Measurements from ENCODE around the gene C14orf132. TPM values are rescaled to one million over a fixed set of nuclear protein-coding genes. Genes with fewer than 3 reads are reported as not detected.
A peak's percentile ranks its signal among the peaks of the same experiment; 100 is the strongest.

The C14orf132 gene
- total RNA-seq, 2 donors from 2014 or later: 23.0 to 37.5 TPM

GRCh38 chr14:96098999-96099335 lies 59.8 kb downstream of the C14orf132 start:
- TF ChIP-seq CTCF (IDR thresholded peaks at IDR 0.05): no peak
- ATAC-seq (ENCODE audit: insufficient number of reproducible peaks, low FRiP score, low read depth): no peak
- H3K4me3 ChIP-seq: no peak overlapping the region
- no peaks in the 10 kb centered on the region for H3K9me3 ChIP-seq
- no peaks in the 10 kb centered on the region for H3K36me3 ChIP-seq
- DNase-seq (ENCODE audit: low spot score): no peak
- no peaks in the 10 kb centered on the region for H3K27me3 ChIP-seq (replicated peaks; ENCODE audit: insufficient read depth)
- no peaks in the 10 kb centered on the region for H3K4me1 ChIP-seq (ENCODE audit: control insufficient read depth in 1 of 2, low read depth in 2 of 2)
- no peak overlapping the region for H3K27ac ChIP-seq

DNA sequence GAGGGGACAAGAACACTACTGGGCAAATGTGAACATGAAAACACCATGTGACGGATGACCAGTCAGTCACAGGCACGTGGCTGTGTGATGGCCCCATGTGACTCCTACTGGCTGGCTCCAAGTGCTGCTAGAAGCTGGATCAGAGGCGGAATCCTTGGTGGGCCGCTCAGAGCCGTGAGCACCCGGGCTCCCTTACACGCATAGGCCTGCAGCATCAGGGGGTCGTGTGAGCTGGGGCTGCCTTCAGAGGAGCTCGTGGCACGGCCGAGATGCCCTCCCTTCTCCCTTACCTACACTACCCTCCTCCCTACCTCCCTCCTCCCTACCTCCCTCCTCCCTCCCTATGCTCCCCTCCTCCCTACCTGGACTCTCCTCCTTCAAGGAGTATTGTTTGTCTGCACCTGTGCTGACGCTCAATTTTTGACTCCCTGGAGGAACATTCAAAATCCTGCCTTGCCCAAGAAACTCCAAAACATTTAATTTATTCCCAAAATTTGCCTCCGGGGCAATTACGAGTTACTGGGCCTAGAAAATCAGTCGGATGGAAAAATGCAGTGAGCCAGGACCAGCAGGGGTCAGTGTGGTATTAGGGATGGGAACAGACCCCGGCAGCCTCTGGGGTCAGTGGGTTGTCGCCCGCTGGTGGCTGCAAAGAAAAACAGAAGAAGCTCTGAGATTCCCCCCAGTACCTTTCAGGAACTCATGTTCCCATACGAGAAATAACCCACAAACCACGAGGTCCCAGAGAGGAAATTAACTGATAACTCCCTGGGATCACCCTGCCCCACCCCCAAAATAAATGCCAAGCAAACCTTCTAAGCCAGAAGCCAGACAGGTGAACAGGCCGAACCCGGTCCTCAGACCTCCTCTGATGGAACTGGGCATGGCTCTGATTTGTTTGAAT lies 61.3 kb downstream of the C14orf132 start:
- H3K27ac ChIP-seq: no peak overlapping the region
- H3K36me3 ChIP-seq: no peaks in the 10 kb centered on the region
- H3K4me1 ChIP-seq (ENCODE audit: control insufficient read depth in 1 of 2, low read depth in 2 of 2): no peaks in the 10 kb centered on the region
- DNase-seq (ENCODE audit: low spot score) (no peak), ATAC-seq (ENCODE audit: insufficient number of reproducible peaks, low FRiP score, low read depth) (no peak)
- no peaks in the 10 kb centered on the region for H3K27me3 ChIP-seq (replicated peaks; ENCODE audit: insufficient read depth)
- H3K4me3 ChIP-seq: no peak overlapping the region
- no peaks in the 10 kb centered on the region for H3K9me3 ChIP-seq
- peak; percentile 63 for TF ChIP-seq CTCF (IDR thresholded peaks at IDR 0.05)

DNA sequence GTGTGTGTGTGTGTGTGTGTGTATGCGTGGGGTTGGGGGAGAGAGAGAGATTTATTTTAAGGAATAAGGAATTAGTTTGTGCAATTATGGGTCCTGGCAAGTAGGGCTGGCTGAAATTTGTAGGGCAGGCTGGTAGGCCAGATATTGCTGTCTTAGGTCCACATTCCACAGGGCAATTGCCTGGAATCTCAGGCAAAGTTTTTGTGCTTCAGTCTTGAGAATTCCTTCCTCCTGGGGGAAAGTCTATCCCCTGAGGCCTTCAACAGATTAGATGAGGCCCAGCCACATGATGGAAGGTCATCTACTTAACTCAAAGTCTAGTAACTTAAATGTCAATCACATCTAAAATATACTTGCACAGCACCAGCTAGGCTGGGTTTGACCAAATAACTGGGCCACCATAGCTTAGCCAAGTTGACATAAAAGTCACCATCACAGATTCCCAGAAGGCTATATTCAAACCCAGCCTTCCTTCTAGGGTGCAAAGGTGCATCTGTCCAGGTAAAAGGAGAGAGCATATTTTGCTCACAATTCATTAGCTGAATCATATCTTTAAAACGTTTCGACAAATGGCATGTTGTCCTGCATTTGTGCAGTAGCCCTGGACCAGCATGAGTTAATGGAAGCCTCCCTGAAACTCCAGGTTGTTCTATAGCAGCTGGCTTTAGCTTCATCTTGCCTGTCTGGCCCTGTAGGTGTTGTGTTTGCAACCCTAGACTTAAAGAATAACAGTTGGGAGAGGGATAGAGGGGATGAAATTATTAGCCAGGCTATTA lies 63.1 kb downstream of the C14orf132 start:
- Histone ChIP-seq H3K4me1 (ENCODE audit: control insufficient read depth in 1 of 2, low read depth in 2 of 2) (no peaks in the 10 kb centered on the region), H3K27me3 (replicated peaks; ENCODE audit: insufficient read depth) (no peaks in the 10 kb centered on the region), H3K4me3 (no peak overlapping the region), H3K36me3 (no peaks in the 10 kb centered on the region), H3K27ac (no peak overlapping the region), H3K9me3 (no peaks in the 10 kb centered on the region)
- no peak for TF ChIP-seq CTCF (IDR thresholded peaks at IDR 0.05)
- no peak for ATAC-seq (ENCODE audit: insufficient number of reproducible peaks, low FRiP score, low read depth)
- DNase-seq (ENCODE audit: low spot score): no peak

DNA sequence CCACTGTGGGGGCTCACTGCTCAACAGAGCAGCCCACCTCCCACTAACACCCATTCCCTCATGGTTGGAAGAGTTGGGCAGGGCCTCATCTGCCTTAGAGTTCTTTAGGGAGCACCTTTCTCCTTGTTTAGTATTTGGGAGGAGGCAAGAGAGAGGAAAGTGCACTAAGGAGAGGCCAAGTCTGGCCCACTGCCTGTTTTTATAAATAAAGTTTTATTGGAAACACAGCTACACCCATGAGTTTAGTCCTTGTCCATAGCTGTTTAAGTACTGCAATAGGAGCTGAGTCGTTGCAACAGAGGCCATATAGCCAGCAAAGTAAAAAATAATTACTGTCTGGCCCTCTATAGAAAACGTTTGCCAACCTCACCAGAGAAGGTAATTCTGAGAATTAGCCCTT lies 63.9 kb downstream of the C14orf132 start:
- Histone ChIP-seq H3K27me3 (replicated peaks; ENCODE audit: insufficient read depth) (no peaks in the 10 kb centered on the region), H3K27ac (no peak overlapping the region), H3K4me1 (ENCODE audit: control insufficient read depth in 1 of 2, low read depth in 2 of 2) (no peaks in the 10 kb centered on the region), H3K36me3 (no peaks in the 10 kb centered on the region), H3K9me3 (no peaks in the 10 kb centered on the region), H3K4me3 (no peak overlapping the region)
- ATAC-seq (ENCODE audit: insufficient number of reproducible peaks, low FRiP score, low read depth): no peak
- no peak for TF ChIP-seq CTCF (IDR thresholded peaks at IDR 0.05)
- no peak for DNase-seq (ENCODE audit: low spot score)
